Measurements from ENCODE around the gene MDFI. TPM values are rescaled to one million over a fixed set of nuclear protein-coding genes. Genes with fewer than 3 reads are reported as not detected.
A peak's percentile ranks its signal among the peaks of the same experiment; 100 is the strongest.

MDFI gene
- total RNA-seq, 2 donors from 2014 or later = 4.9 to 6.7 TPM

- peak in 1 of 4 donors; percentile 34 for DNase-seq
- no peaks in the 10 kb centered on the region for H3K9me3 ChIP-seq
- no peak overlapping the region for H3K27ac ChIP-seq
- TF ChIP-seq POLR2A (IDR thresholded peaks at IDR 0.05) = no peak
- TF ChIP-seq CTCF (IDR thresholded peaks at IDR 0.05) = no peak
- WGBS, 2 donors = 69 to 78% methylated on average over 5 to 6 of the region's 10 CpGs
- no peaks in the 10 kb centered on the region for H3K27me3 ChIP-seq
- H3K36me3 ChIP-seq (replicated peaks in 1 of 2; ENCODE audit: insufficient read depth in 1 of 2, low read depth in 2 of 2) = peaks cover 0 to 1% of the 10 kb centered on the region in 2 donors
- no peaks in the 10 kb centered on the region for H3K4me1 ChIP-seq
- no peak for ATAC-seq
- H3K4me3 ChIP-seq = no peak overlapping the region
- intact Hi-C loops (cut with DNase I) = no loop called here
Observed at GRCh38 chr6:41693281-41694240, 55.3 kb downstream of the MDFI start.

DNA sequence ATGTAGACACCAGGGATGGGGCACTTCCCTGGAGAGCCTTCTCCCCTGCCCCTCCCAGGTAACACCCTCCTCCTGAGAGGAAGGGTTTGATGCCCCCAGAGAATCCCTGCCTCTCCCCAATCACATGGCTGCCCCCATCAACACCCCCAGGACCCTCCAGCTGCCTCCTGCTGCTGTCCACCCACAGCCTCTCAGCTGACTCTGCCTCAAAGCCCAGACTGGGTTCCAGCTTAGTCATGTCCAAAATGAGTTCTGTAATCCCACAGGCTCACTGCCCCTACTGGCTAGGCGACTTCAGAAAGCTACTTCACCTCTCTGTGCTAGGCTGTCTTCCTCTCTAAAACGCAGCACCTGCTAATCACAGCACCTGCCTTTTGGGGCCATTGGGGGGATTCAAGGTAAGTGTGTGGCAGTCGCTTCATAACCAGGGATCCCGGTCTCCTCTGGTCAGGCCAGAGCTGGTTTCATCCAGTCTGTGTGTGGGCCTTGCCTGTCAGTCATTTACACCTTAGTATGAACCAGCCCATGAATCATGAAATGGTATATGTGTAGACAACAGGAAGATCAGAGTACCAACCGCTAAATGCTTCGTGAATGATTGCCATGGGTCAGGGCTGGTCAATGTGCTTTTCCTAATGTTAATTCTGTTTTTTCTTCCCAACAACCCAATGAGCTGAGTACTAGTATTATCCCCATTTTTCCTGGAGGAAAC lies 56.7 kb downstream of the MDFI start:
- no peaks in the 10 kb centered on the region for H3K27me3 ChIP-seq
- no peak overlapping the region for H3K4me3 ChIP-seq
- DNase-seq (no peak), ATAC-seq (no peak)
- TF ChIP-seq CTCF (IDR thresholded peaks at IDR 0.05) = no peak
- TF ChIP-seq POLR2A (IDR thresholded peaks at IDR 0.05) = no peak
- WGBS, 2 donors = 73 to 85% methylated on average over 5 to 6 of the region's 6 CpGs
- intact Hi-C loops (cut with DNase I) = no loop called here
- H3K4me1 ChIP-seq = no peaks in the 10 kb centered on the region
- no peak overlapping the region for H3K27ac ChIP-seq
- H3K9me3 ChIP-seq = no peaks in the 10 kb centered on the region
- H3K36me3 ChIP-seq (replicated peaks in 1 of 2; ENCODE audit: insufficient read depth in 1 of 2, low read depth in 2 of 2) = peaks cover 0 to 1% of the 10 kb centered on the region in 2 donors

- H3K9me3 ChIP-seq = no peaks in the 10 kb centered on the region
- 89 to 100% methylated on average over 1 to 3 of the region's 6 CpGs for WGBS, 2 donors
- ATAC-seq (no peak), DNase-seq (no peak)
- H3K36me3 ChIP-seq (replicated peaks in 1 of 2; ENCODE audit: insufficient read depth in 1 of 2, low read depth in 2 of 2) = no peaks in the 10 kb centered on the region
- intact Hi-C loops (cut with DNase I) = no loop called here
- H3K27me3 ChIP-seq = no peaks in the 10 kb centered on the region
- TF ChIP-seq CTCF (IDR thresholded peaks at IDR 0.05) (no peak), POLR2A (IDR thresholded peaks at IDR 0.05) (no peak)
- H3K4me3 ChIP-seq = no peak overlapping the region
- H3K4me1 ChIP-seq = no peaks in the 10 kb centered on the region
- H3K27ac ChIP-seq = no peak overlapping the region
Observed at GRCh38 chr6:41695825-41696224, 57.6 kb downstream of the MDFI start.

- intact Hi-C loops (cut with DNase I) = no loop called here
- 92 to 98% methylated on average over 6 of the region's 6 CpGs for WGBS, 2 donors
- Histone ChIP-seq H3K4me3 (no peak overlapping the region), H3K4me1 (no peaks in the 10 kb centered on the region), H3K9me3 (no peaks in the 10 kb centered on the region), H3K36me3 (replicated peaks in 1 of 2; ENCODE audit: insufficient read depth in 1 of 2, low read depth in 2 of 2) (no peaks in the 10 kb centered on the region), H3K27ac (no peak overlapping the region), H3K27me3 (no peaks in the 10 kb centered on the region)
- DNase-seq = no peak
- TF ChIP-seq POLR2A (IDR thresholded peaks at IDR 0.05) = no peak
- TF ChIP-seq CTCF (IDR thresholded peaks at IDR 0.05) = no peak
- ATAC-seq = no peak
Observed at GRCh38 chr6:41696788-41697187, 58.5 kb downstream of the MDFI start.

Measured in body of pancreas (tissue), 4 donors.